Neutrophil (primary cell): ENCODE results near the gene DHRS13.

Experiments
- H3K27ac ChIP-seq: fragments of 200-600 bp; sonication (generic); 2 replicates; pipeline ENCODE4 v1.5.1; 2016; ENCODE audit warnings: mild to moderate bottlenecking, moderate library complexity
- H3K27me3 ChIP-seq: fragments of 200-600 bp; sonication (generic); 2 replicates; pipeline ENCODE4 v1.6.0; 2016; ENCODE audit warnings: mild to moderate bottlenecking
- H3K36me3 ChIP-seq: fragments of 200-600 bp; sonication (generic); 2 replicates; pipeline ENCODE4 v1.5.1; 2017
- H3K4me1 ChIP-seq, 2 experiments: fragments of 200-600 bp in 1 of 2; sonication (generic) in 1 of 2; 1 replicate in 1 of 2; 2 replicates in 1 of 2; pipeline versions ENCODE4 v1.5.1 to v1.6.1; 2013 to 2016; ENCODE audit warnings: low read depth in 1 of 2, low read length in 1 of 2, mild to moderate bottlenecking in 1 of 2, moderate library complexity in 1 of 2; ENCODE audit not compliant: control insufficient read depth in 1 of 2, insufficient read depth in 1 of 2
- H3K4me3 ChIP-seq, 2 experiments: fragments of 200-600 bp in 1 of 2; sonication (generic) in 1 of 2; 1 replicate in 1 of 2; 2 replicates in 1 of 2; pipeline ENCODE4 v1.5.1; 2013 to 2016; ENCODE audit warnings: low read depth in 1 of 2, low read length in 1 of 2, mild to moderate bottlenecking in 1 of 2, moderate library complexity in 1 of 2
- H3K9me3 ChIP-seq: fragments of 200-600 bp; sonication (generic); 2 replicates; pipeline ENCODE4 v1.5.1; 2016
- CTCF ChIP-seq: fragments of 200-600 bp; sonication (generic); IDR thresholded peaks from 2 replicates; pipeline ENCODE4 v1.5.1; 2016; ENCODE audit warnings: antibody characterized with exemption

The DHRS13 gene

GRCh38 chr17:28946239-28946638 lies 43.4 kb upstream of the DHRS13 start:
- no peak for TF ChIP-seq CTCF
- Histone ChIP-seq H3K27me3 (no peaks in the 10 kb centered on the region), H3K4me3 (no peak overlapping the region)

GRCh38 chr17:28944862-28945741 lies 42.2 kb upstream of the DHRS13 start:
- peaks cover 9% of the 10 kb centered on the region for H3K36me3 ChIP-seq
- no peak overlapping the region for H3K4me3 ChIP-seq
- TF ChIP-seq CTCF, result no peak
- H3K27me3 ChIP-seq, result no peaks in the 10 kb centered on the region
- peaks cover 59 to 72% of the 10 kb centered on the region in 2 experiments for H3K4me1 ChIP-seq
- peak overlapping the region; percentile 98 for H3K27ac ChIP-seq
- no peaks in the 10 kb centered on the region for H3K9me3 ChIP-seq

More at GRCh38 chr17:28946239-28946638, 43.4 kb upstream of the DHRS13 start:
- Histone ChIP-seq H3K9me3 (no peaks in the 10 kb centered on the region), H3K27ac (peak overlapping the region; percentile 98), H3K4me1 (peaks cover 47 to 60% of the 10 kb centered on the region in 2 experiments), H3K36me3 (peaks cover 9% of the 10 kb centered on the region)

- no peak for TF ChIP-seq CTCF
- no peak overlapping the region for H3K4me3 ChIP-seq
- H3K27me3 ChIP-seq, result no peaks in the 10 kb centered on the region
- no peaks in the 10 kb centered on the region for H3K9me3 ChIP-seq
- H3K36me3 ChIP-seq, result peaks cover 9% of the 10 kb centered on the region
- H3K27ac ChIP-seq, result peak overlapping the region; percentile 98
- peaks cover 66 to 79% of the 10 kb centered on the region in 2 experiments for H3K4me1 ChIP-seq
Measured at GRCh38 chr17:28944343-28944742, 41.5 kb upstream of the DHRS13 start.

- TF ChIP-seq CTCF, result no peak
- H3K9me3 ChIP-seq, result no peaks in the 10 kb centered on the region
- H3K4me3 ChIP-seq, result no peak overlapping the region
- H3K36me3 ChIP-seq, result peaks cover 14% of the 10 kb centered on the region
- peak overlapping the region; percentile 98 for H3K27ac ChIP-seq
- peaks cover 70 to 88% of the 10 kb centered on the region in 2 experiments for H3K4me1 ChIP-seq
- no peaks in the 10 kb centered on the region for H3K27me3 ChIP-seq
Measured at GRCh38 chr17:28942925-28943324, 40.0 kb upstream of the DHRS13 start.

- H3K4me3 ChIP-seq, result no peak overlapping the region
- H3K4me1 ChIP-seq, result peaks cover 70 to 88% of the 10 kb centered on the region in 2 experiments
- TF ChIP-seq CTCF, result no peak
- H3K27ac ChIP-seq, result peak overlapping the region; percentile 88
- no peaks in the 10 kb centered on the region for H3K27me3 ChIP-seq
- H3K36me3 ChIP-seq, result peaks cover 14% of the 10 kb centered on the region
- H3K9me3 ChIP-seq, result no peaks in the 10 kb centered on the region
Measured at GRCh38 chr17:28941251-28941650, 38.4 kb upstream of the DHRS13 start.
